SKM-1 treated with dmso at 0.1 percent for 144 hours (cell line): Measurements from ENCODE around the gene CCRL2.
"Not testable (repeated sequence)": the region's sequence is repeated elsewhere in the genome, so short reads cannot be mapped to it uniquely, and the experiment has no call there.

ENCODE experiments used
- DNase-seq: peaks from one replicate; lab custom pipeline; 2025; ENCODE audit not compliant: unreplicated experiment; lab: John Stamatoyannopoulos, UW

Gene CCRL2

DNA sequence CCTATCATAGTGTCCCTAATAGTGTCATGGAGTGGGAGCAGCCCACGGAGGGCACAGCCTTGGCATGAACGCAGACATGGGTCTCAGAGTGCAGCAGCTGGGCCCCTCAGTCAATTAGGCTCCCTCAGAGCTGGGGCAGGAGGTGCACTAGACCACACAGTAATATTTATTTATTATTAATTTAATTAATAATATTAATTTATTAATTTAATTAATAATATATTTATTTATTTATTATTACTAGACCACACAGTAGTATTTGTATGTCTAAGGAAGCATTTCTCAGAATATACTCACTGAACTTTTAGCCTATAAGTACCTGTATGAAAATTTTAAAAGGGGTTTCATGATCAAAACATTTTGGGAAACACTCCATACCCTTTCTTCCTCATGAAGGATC is 5.5 kb upstream of the CCRL2 start:
- DNase-seq, result no peak

- DNase-seq, result not testable (repeated sequence)
Observed at GRCh38 chr3:46402902-46403301, 4.2 kb upstream of the CCRL2 start.

- no peak for DNase-seq
Observed at GRCh38 chr3:46405301-46406019, 1.6 kb upstream of the CCRL2 start.

- no peak for DNase-seq
Observed at GRCh38 chr3:46406443-46406787, 644 bp upstream of the CCRL2 start.

GRCh38 chr3:46407970-46408369 is 911 bp downstream of the CCRL2 start:
- DNase-seq, result no peak

DNA sequence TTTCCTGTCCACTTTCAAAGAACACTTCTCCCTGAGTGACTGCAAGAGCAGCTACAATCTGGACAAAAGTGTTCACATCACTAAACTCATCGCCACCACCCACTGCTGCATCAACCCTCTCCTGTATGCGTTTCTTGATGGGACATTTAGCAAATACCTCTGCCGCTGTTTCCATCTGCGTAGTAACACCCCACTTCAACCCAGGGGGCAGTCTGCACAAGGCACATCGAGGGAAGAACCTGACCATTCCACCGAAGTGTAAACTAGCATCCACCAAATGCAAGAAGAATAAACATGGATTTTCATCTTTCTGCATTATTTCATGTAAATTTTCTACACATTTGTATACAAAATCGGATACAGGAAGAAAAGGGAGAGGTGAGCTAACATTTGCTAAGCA is 1.8 kb downstream of the CCRL2 start:
- no peak for DNase-seq

DNA sequence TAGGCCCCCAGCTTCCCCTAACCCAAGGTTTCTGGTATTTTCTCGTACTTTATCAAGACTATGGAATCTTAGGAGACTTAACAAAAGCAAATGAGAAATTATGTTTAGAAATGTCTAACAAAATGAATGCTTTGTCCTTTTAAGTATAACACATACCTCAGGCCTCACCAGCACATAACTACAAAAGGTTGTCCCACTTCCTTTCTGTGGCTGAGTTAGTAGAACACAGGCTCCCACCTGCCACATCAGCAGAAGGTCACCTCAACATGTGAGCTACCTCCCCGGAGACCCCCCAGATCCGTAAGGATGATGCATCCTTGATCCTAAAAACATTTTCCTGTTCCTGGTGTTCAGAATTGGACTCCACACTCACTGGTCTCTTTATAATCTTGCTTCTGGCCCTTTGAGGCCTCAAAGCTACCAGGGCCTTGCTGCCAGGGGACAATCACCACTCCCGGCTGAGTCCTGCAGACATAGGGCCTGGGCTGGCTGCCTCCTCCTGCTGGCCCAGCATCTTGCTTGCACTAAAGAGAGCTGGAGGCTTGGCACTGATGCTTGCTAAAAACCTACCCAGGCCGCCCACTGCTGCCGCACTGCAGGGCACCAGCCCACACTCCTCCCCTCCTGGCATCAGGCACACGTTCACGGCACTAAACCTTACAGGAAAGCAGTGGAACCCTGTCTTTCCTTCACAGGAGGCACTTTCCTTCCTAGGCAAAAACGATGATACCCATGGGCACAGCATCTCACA is 2.9 kb downstream of the CCRL2 start:
- DNase-seq, result no peak

DNA sequence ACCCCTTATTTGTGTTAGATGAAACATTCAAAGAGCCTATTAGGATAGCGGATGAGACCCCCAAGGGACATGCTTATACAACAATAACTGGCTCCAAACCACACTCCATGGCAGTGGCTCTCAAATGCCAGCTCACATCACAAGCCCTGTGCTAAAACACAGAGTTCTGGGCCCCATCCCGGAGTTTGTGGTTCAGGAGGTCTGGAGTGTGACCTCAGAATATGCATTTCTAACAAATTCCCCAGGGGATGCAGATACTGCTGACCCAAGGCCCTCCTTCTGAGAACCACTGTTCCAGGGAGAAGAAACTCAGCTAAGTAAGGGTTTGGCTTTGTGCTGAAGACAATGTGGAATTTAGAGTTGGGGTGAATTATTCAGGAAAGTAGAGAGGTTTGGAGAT is 3.6 kb downstream of the CCRL2 start:
- no peak for DNase-seq

GRCh38 chr3:46411271-46411670 is 4.2 kb downstream of the CCRL2 start:
- no peak for DNase-seq

- no peak for DNase-seq
Observed at GRCh38 chr3:46412786-46413298, 5.8 kb downstream of the CCRL2 start.

- DNase-seq, result no peak
Observed at GRCh38 chr3:46413951-46414350, 6.9 kb downstream of the CCRL2 start.

DNA sequence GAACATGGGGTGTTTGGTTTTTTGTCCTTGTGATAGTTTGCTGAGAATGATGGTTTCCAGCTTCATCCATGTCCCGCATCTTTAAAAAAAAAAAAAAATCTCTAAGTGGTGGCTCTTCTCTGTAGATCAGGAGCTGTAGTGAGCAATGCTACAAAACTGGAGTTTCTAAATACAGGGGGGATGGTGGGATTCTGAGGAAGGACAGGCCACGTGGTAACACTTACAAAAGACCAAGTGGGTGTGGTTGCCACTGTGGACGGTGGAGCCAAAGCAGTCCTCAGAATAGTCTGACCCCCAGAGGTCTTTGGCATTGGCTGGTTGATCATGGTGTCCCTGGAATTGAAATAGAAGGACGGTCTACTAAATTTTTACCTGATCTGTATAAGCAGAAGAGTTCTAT is 7.7 kb downstream of the CCRL2 start:
- DNase-seq, result no peak

- no peak for DNase-seq
Observed at GRCh38 chr3:46416125-46416810, 9.2 kb downstream of the CCRL2 start.

GRCh38 chr3:46416811-46417510 is 9.9 kb downstream of the CCRL2 start:
- DNase-seq, result no peak

- no peak for DNase-seq
Observed at GRCh38 chr3:46417841-46418611, 11.0 kb downstream of the CCRL2 start.

DNA sequence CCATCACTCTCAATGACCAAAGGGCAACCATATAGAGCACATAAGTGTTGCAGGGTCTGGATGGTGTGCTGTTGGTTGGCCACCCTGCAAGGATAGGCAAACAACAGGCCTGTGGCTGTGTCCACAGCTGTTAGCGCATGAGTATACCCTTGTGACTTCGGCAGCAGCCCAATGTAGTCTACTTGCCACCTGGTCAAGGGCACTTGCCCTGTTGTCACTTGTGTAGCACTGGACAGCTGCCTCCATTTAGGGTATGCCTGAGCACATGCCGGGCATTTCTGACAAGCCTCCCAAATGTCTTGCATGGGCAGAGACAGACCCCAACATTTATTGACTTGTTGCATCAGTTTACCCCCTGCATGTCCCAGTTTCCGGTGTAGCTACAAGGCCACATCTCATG is 12.8 kb downstream of the CCRL2 start:
- no peak for DNase-seq

GRCh38 chr3:46420931-46421330 is 13.9 kb downstream of the CCRL2 start:
- DNase-seq, result no peak

DNA sequence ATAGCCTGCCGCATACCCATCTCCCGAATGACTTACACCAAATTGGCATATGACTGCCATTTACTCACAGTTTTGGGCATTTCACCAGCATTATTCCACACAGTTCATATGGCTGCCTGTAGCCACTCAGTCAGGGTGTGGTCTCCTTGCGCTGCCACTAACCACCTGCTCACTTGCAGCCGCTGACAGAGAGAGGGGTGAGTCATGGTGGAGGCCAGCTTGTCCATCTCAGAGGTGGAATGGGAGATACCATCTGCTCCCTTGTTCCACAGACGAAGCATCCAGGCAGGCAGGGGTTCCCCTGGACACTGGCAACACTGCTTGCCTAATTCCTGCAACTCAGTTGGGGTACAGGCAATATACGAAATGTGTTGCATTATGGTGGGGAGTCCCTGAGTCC is 15.6 kb downstream of the CCRL2 start:
- DNase-seq, result no peak

DNA sequence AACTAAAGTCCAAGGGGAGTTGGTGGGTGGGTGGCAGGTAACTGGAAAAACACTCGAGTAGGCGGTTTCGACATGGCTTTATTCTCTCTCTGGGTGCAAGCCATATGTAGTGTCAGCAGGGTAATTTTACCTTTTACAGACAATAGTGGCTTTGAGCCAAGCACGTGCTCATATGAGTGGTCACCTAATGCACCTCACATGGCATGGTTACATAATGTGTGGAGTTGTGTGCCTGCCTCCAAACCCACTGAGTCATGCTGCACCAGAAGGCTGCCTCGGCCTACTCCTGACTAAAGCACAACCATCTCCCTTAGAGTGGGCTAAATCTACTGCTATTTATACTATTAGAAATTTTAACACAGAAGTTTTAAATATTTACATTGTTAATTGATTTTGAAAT is 16.5 kb downstream of the CCRL2 start:
- no peak for DNase-seq

DNA sequence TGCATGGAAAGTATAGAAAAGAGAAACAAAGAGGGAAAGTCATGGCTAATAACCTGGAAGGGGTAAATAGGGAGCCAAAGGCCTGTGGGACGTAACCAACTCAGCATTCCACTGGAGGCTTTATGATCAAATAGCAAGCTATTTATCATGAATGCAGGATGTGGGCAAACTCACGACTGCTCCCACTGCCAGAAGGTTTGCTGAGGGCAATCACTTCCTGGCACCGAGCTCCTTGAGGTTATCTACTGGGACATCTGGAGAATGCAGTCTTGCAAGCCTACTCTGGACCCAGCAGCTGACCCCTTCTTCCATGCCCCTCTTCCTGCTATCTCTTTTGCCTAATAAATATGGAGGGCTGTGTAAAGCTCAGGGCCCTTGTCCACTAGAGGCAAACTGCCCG is 19.4 kb downstream of the CCRL2 start:
- DNase-seq, result not testable (repeated sequence)

DNA sequence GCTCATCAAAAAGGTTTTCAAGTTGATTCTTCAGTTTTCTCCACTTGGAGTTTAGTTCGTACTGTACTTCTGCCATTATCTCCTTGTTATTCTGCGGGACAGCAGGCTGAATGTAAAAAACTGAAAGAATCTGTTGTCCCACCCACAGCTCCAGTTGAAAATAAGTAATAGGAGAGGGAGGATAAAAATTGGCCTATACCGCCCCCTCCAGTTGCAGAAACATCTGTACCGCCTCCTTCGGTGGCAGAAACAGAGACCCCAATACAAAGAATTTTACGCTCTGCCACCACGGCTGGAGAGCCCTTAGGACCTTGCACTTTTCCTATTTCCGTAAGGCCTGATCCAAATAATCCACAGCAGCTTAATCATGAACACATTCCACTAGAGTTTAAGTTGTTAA is 20.3 kb downstream of the CCRL2 start:
- DNase-seq, result not testable (repeated sequence)
